Suppressor macrophage (primary cell): ENCODE data around the gene ZHX3.
"Not testable (repeated sequence)": the region's sequence is repeated elsewhere in the genome, so short reads cannot be mapped to it uniquely, and the experiment has no call there.

Source experiments
- DNase-seq, 4 experiments: peaks; one replicate each; pipeline ENCODE4 v3.0.0-alpha.2; 2020 to 2022

Gene ZHX3

DNA sequence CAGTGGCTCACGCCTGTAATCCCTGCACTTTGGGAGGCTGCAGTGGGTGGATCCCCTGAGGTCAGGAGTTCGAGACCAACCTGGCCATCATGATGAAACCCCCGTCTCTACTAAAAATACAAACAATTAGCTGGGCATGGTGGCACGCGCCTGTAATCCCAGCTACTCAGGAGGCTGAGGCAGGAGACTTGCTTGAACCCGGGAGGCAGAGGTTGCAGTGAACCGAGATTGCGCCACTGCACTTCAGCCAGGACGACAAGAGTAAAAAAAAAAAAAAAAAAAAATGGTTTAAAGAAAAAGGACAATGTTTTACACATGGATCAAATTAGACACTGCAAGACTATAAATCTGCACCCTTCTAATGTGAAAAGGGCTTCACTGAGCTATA is 185.1 kb downstream of the ZHX3 start:
- DNase-seq: not testable (repeated sequence)

GRCh38 chr20:41131594-41132387 is 185.7 kb downstream of the ZHX3 start:
- DNase-seq: no peak
